HG03039 (cell line): Measurements from ENCODE around the gene LOXL1.
"Not testable (repeated sequence)": the region's sequence is repeated elsewhere in the genome, so short reads cannot be mapped to it uniquely, and the experiment has no call there.

Experiments
- ATAC-seq: cut with Tn5 transposase; IDR thresholded peaks from one replicate; pipeline ENCODE4 v1.9.1; 2021; ENCODE audit warnings: mild to moderate bottlenecking, moderate library complexity; ENCODE audit not compliant: unreplicated experiment

The LOXL1 gene

GRCh38 chr15:73972984-73973682 is 46.9 kb downstream of the LOXL1 start:
- no peak for ATAC-seq

GRCh38 chr15:73973683-73974200 is 47.5 kb downstream of the LOXL1 start:
- ATAC-seq = not testable (repeated sequence)

- not testable (repeated sequence) for ATAC-seq
Measured at GRCh38 chr15:73975440-73976125, 49.3 kb downstream of the LOXL1 start.

GRCh38 chr15:73978896-73979295 is 52.6 kb downstream of the LOXL1 start:
- no peak for ATAC-seq

GRCh38 chr15:73979636-73980035 is 53.4 kb downstream of the LOXL1 start:
- ATAC-seq = no peak

GRCh38 chr15:73981761-73982221 is 55.5 kb downstream of the LOXL1 start:
- no peak for ATAC-seq

GRCh38 chr15:73982222-73982962 is 56.1 kb downstream of the LOXL1 start:
- no peak for ATAC-seq

GRCh38 chr15:73983211-73983727 is 57.0 kb downstream of the LOXL1 start:
- no peak for ATAC-seq

GRCh38 chr15:73983773-73984172 is 57.5 kb downstream of the LOXL1 start:
- ATAC-seq = no peak

- no peak for ATAC-seq
Measured at GRCh38 chr15:73984208-73984979, 58.1 kb downstream of the LOXL1 start.

GRCh38 chr15:73985101-73985873 is 59.0 kb downstream of the LOXL1 start:
- ATAC-seq = no peak

- ATAC-seq = no peak
Measured at GRCh38 chr15:73986055-73986775, 60.0 kb downstream of the LOXL1 start.

- ATAC-seq = no peak
Measured at GRCh38 chr15:73986776-73987056, 60.5 kb downstream of the LOXL1 start.

GRCh38 chr15:73987250-73987649 is 61.0 kb downstream of the LOXL1 start:
- no peak for ATAC-seq

GRCh38 chr15:73987681-73988444 is 61.6 kb downstream of the LOXL1 start:
- no peak for ATAC-seq

GRCh38 chr15:73988445-73988969 is 62.2 kb downstream of the LOXL1 start:
- no peak for ATAC-seq

GRCh38 chr15:73989001-73989798 is 62.9 kb downstream of the LOXL1 start:
- no peak for ATAC-seq
